Panc1 (cell line): ENCODE measurements around the gene FGD3. TPM values are rescaled to one million over a fixed set of nuclear protein-coding genes. Genes with fewer than 3 reads are reported as not detected.

ENCODE experiments used
- ATAC-seq: fragments of 200-7000 bp; cut with Tn5 transposase; 2 replicates; pipeline ENCODE4 v1.9.1; 2020; ENCODE audit warnings: mild to moderate bottlenecking, moderate library complexity
- BruUV-seq: library from RNA; stranded (reverse); fragments of 400-500 nt; replicated peaks from 2 replicates; lab custom pipeline; 2021; lab: Mats Ljungman, UMichigan
- CTCF ChIA-PET: fragments of 300-600 bp; sonication (Branson Sonifier 250); formaldehyde crosslinking; loops from one replicate; lab custom pipeline; 2022; ENCODE audit warnings: antibody characterized with exemption; lab: Charles Lee
- POLR2A ChIA-PET: fragments of 300-600 bp; sonication (Branson Sonifier 250); formaldehyde crosslinking; loops from one replicate; lab custom pipeline; 2022; ENCODE audit warnings: antibody characterized with exemption; lab: Charles Lee
- DNase-seq: peaks from one replicate; pipeline ENCODE4 v3.0.0-alpha.2; 2010; ENCODE audit warnings: low read depth, low spot score
- H3K27ac ChIP-seq: 2 replicates; pipeline ENCODE4 v1.5.1; 2011; ENCODE audit warnings: mild to moderate bottlenecking, low read length, inconsistent platforms
- H3K27me3 ChIP-seq: fragments of 200-500 bp; sonication (Bioruptor generic); 2 replicates; pipeline ENCODE4 v1.6.0; 2014; ENCODE audit warnings: low read length, inconsistent platforms; ENCODE audit not compliant: control insufficient read depth, insufficient read depth
- H3K36me3 ChIP-seq: fragments of 200-500 bp; sonication (Bioruptor generic); 2 replicates; pipeline ENCODE4 v1.5.1; 2014; ENCODE audit warnings: inconsistent platforms, mild to moderate bottlenecking, low read length, moderate library complexity; ENCODE audit not compliant: control insufficient read depth, insufficient read depth
- H3K4me1 ChIP-seq: 2 replicates; pipeline ENCODE4 v1.5.1; 2011; ENCODE audit warnings: inconsistent platforms, mild to moderate bottlenecking, low read length, moderate library complexity; ENCODE audit not compliant: control insufficient read depth, insufficient read depth
- H3K4me3 ChIP-seq, 2 experiments: 2 replicates each; pipeline ENCODE4 v1.5.1; 2011 to 2012; ENCODE audit warnings: low read depth in 2 of 2, low read length in 2 of 2, mild to moderate bottlenecking in 2 of 2, inconsistent platforms in 1 of 2, moderate library complexity in 1 of 2
- H3K9me3 ChIP-seq: fragments of 200-500 bp; sonication (Bioruptor generic); 2 replicates; pipeline ENCODE4 v1.5.1; 2014; ENCODE audit warnings: low read depth, mild to moderate bottlenecking, inconsistent platforms, low read length, moderate library complexity; ENCODE audit not compliant: control insufficient read depth, insufficient read depth
- POLR2AphosphoS5 ChIP-seq: IDR thresholded peaks from 2 replicates; pipeline ENCODE4 v1.6.1; 2012; ENCODE audit warnings: mild to moderate bottlenecking, low read depth, low read length, moderate library complexity
- SIN3A ChIP-seq: IDR thresholded peaks from 2 replicates; pipeline ENCODE4 v1.6.1; 2012; ENCODE audit warnings: low read depth, mild to moderate bottlenecking, low read length, moderate library complexity, borderline replicate concordance; ENCODE audit not compliant: insufficient read depth
- TCF7L2 ChIP-seq: IDR thresholded peaks from 2 replicates; pipeline ENCODE4 v1.6.1; 2011; ENCODE audit warnings: mild to moderate bottlenecking, low read depth, low read length, inconsistent platforms
- in situ Hi-C: cut with HindIII; loops from 2 replicates; pipeline ENCODE4 v1.10.0; 2016; ENCODE audit warnings: low sequenced_read_pairs, low pct_unique_long_range_greater_than_20kb
- intact Hi-C: fragments of 100-400 bp; cut with micrococcal nuclease; formaldehyde crosslinking; loops from one replicate; pipeline ENCODE4 v1.10.0; 2022; ENCODE audit not compliant: unreplicated experiment
- total RNA-seq: library from RNA; stranded (reverse); gene quantifications from one replicate; pipeline ENCODE4 v1.2.1, GENCODE V29; 2021; ENCODE audit not compliant: unreplicated experiment
- TF ChIP-seq, protein P1 (sequence below), 2 experiments: IDR thresholded peaks; 2 replicates each; pipeline ENCODE4 v1.6.1; 2011 to 2012; ENCODE audit warnings: low read depth in 2 of 2, control low read depth in 1 of 2, low read length in 1 of 2, mild to moderate bottlenecking in 1 of 2, moderate library complexity in 1 of 2; ENCODE audit not compliant: insufficient read depth in 1 of 2
- TF ChIP-seq, protein P2 (sequence below): fragments of 450-650 bp; IDR thresholded peaks from 2 replicates; pipeline ENCODE4 v1.5.1; 2017; ENCODE audit warnings: mild to moderate bottlenecking

FGD3 gene
- total RNA-seq, 1 experiment from 2014 or later = 0.80 TPM

DNA sequence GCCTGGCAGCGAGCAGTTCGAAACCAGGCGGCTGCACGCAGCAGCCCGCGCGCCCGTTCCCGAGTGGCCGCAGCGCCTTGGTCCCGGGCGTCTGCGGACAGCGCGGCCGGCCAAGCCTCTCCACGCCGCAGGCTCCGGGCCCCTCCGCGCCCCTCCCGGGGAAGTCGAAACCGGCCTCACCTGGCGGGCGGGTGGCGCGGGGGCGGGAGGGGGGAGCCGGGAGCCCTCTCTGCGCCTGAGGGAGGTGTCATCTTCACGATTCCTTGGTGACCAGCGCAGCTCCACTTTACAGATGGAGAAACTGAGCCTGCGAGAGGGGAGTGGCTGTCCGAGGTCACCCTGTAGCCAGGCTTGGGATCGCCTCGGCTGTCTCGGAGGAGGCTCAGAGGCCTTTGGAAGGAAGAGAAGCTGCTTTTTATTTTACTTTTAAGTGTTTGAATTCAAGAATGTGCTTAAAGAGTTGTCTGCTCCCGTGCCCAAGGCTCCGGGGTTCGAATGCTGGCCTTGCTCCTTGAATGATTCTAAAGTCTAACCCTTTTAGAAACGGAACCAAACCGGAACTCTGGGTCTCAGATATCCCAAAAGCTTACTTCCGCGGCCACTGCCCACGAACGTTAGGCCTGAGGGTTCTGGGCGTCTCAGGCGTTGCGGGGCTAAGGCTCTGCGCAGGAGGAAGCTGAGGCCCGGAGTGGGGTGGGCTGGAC, 111.8 kb downstream of the FGD3 start:
- in situ Hi-C loops = no loop called here
- no peak overlapping the region for H3K27ac ChIP-seq
- no peaks in the 10 kb centered on the region for H3K9me3 ChIP-seq
- no TSS peak for BruUV-seq
- peaks cover 19% of the 10 kb centered on the region for H3K4me1 ChIP-seq
- ATAC-seq = peak; percentile 18; the same call in 1 of the 2 replicates
- no peak for DNase-seq
- peak overlapping the region; percentile 35 to 41 for H3K4me3 ChIP-seq
- no peaks in the 10 kb centered on the region for H3K27me3 ChIP-seq
- no peak for TF ChIP-seq POLR2AphosphoS5
- TF ChIP-seq, protein P1, sequence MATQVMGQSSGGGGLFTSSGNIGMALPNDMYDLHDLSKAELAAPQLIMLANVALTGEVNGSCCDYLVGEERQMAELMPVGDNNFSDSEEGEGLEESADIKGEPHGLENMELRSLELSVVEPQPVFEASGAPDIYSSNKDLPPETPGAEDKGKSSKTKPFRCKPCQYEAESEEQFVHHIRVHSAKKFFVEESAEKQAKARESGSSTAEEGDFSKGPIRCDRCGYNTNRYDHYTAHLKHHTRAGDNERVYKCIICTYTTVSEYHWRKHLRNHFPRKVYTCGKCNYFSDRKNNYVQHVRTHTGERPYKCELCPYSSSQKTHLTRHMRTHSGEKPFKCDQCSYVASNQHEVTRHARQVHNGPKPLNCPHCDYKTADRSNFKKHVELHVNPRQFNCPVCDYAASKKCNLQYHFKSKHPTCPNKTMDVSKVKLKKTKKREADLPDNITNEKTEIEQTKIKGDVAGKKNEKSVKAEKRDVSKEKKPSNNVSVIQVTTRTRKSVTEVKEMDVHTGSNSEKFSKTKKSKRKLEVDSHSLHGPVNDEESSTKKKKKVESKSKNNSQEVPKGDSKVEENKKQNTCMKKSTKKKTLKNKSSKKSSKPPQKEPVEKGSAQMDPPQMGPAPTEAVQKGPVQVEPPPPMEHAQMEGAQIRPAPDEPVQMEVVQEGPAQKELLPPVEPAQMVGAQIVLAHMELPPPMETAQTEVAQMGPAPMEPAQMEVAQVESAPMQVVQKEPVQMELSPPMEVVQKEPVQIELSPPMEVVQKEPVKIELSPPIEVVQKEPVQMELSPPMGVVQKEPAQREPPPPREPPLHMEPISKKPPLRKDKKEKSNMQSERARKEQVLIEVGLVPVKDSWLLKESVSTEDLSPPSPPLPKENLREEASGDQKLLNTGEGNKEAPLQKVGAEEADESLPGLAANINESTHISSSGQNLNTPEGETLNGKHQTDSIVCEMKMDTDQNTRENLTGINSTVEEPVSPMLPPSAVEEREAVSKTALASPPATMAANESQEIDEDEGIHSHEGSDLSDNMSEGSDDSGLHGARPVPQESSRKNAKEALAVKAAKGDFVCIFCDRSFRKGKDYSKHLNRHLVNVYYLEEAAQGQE (IDR thresholded peaks at IDR 0.05; ENCODE audit: insufficient read depth in 1 of 2, low read depth in 2 of 2, low read length in 1 of 2) = no peak
- no peak for TF ChIP-seq SIN3A
- TF ChIP-seq, protein P2, sequence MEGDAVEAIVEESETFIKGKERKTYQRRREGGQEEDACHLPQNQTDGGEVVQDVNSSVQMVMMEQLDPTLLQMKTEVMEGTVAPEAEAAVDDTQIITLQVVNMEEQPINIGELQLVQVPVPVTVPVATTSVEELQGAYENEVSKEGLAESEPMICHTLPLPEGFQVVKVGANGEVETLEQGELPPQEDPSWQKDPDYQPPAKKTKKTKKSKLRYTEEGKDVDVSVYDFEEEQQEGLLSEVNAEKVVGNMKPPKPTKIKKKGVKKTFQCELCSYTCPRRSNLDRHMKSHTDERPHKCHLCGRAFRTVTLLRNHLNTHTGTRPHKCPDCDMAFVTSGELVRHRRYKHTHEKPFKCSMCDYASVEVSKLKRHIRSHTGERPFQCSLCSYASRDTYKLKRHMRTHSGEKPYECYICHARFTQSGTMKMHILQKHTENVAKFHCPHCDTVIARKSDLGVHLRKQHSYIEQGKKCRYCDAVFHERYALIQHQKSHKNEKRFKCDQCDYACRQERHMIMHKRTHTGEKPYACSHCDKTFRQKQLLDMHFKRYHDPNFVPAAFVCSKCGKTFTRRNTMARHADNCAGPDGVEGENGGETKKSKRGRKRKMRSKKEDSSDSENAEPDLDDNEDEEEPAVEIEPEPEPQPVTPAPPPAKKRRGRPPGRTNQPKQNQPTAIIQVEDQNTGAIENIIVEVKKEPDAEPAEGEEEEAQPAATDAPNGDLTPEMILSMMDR = no peak
- TF ChIP-seq TCF7L2 = no peak
- ChIA-PET CTCF (no interaction called here), POLR2A (no interaction called here)
- intact Hi-C loops = no loop called here
- H3K36me3 ChIP-seq = no peaks in the 10 kb centered on the region

DNA sequence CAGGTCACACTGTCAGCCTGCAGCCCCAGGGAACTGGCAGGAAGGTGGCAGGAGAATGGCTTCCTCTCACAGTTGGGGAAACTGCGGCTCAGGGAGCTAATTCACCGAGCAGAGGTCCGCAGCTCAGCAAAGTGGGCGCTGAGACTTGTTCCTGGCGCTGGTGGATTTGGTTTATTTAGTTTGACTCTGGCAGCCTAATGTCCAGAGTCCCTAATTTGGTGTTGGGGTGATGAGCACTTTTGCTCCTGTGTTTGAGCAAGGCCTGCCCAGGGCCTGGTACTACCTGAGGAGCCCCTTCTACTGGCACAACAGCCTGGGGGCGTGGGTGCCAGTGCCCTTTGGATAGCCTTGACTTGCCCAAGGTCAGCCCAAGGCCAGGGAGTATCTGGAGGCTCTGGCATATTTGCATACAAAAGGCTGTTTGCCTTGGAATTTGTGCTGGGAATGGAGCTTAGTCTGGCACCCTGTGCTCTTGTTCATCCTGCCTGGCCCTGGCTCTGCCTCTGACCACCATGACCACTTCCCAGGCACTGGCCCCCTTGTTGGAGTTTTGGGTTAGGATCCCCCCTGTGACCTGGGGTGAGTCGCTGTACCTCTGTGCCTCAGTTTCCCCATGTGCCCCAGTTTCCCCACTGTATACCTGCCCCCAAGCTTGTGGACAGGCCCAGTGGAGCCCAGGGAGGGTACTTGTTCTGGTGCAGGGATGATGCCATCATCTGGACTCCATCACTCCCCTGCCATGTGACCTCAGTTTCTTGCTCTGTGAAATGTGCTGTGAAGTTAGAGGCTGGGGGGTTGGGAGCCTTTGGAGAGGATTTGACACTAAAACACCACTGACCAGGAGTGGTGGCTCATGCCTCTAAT, 112.6 kb downstream of the FGD3 start:
- intact Hi-C loops = no loop called here
- H3K4me3 ChIP-seq = peak overlapping the region in 1 of 2 experiments; percentile 41; a peak in 3 of 4 replicates
- DNase-seq (no peak), ATAC-seq (no peak; the same call in 1 of the 2 replicates)
- in situ Hi-C loops = no loop called here
- H3K9me3 ChIP-seq = no peaks in the 10 kb centered on the region
- POLR2A ChIA-PET = no interaction called here
- H3K4me1 ChIP-seq = peaks cover 19% of the 10 kb centered on the region
- TF ChIP-seq, protein P1 (IDR thresholded peaks at IDR 0.05; ENCODE audit: insufficient read depth in 1 of 2, low read depth in 2 of 2, low read length in 1 of 2) = no peak
- no peak for TF ChIP-seq SIN3A
- TF ChIP-seq TCF7L2 = no peak
- TF ChIP-seq, protein P2 = no peak
- no peak for TF ChIP-seq POLR2AphosphoS5
- peak overlapping the region; percentile 2; the same call in 1 of the 2 replicates for H3K27ac ChIP-seq
- no peaks in the 10 kb centered on the region for H3K36me3 ChIP-seq
- no TSS peak for BruUV-seq
- H3K27me3 ChIP-seq = no peaks in the 10 kb centered on the region
- CTCF ChIA-PET = no interaction called here
